Endothelial cell of umbilical vein (primary cell): ENCODE measurements around the gene FNDC3A. TPM values are rescaled to one million over a fixed set of nuclear protein-coding genes. Genes with fewer than 3 reads are reported as not detected.

ENCODE experiments used
- BruUV-seq: library from RNA; stranded (reverse); fragments of 400-500 nt; replicated peaks from 2 replicates; lab custom pipeline; 2021; lab: Mats Ljungman, UMichigan
- CTCF ChIA-PET: fragments of 300-600, 350-600 bp; sonication (Branson Sonifier 250); formaldehyde crosslinking; loops from one replicate; lab custom pipeline; 2021; ENCODE audit warnings: antibody characterized with exemption, inconsistent platforms; lab: Charles Lee
- POLR2A ChIA-PET: fragments of 300-600, 350-600 bp; sonication (Branson Sonifier 250); formaldehyde crosslinking; loops from one replicate; lab custom pipeline; 2021; ENCODE audit warnings: antibody characterized with exemption, inconsistent platforms; lab: Charles Lee
- DNase-seq: peaks from one replicate; pipeline ENCODE4 v3.0.0-alpha.2; 2011; ENCODE audit warnings: low read depth, low spot score
- FAIRE-seq: peaks from 2 replicates; lab custom pipeline; 2011; peaks lifted over from hg19 to GRCh38; lab: Jason Lieb, UNC
- H2AFZ ChIP-seq: 2 replicates; pipeline ENCODE4 v1.6.0; 2012; ENCODE audit warnings: low read depth, low read length, control low read depth, inconsistent platforms
- H3K27ac ChIP-seq: 2 replicates; pipeline ENCODE4 v1.5.1; 2011; ENCODE audit warnings: low read depth, mild to moderate bottlenecking, control low read depth, low read length, moderate library complexity; ENCODE audit not compliant: insufficient read depth
- H3K27me3 ChIP-seq, 2 experiments: 2 replicates each; pipeline versions ENCODE4 v1.6.0 to v1.6.1; 2011; ENCODE audit warnings: low read length in 2 of 2, mixed read lengths in 1 of 2; ENCODE audit not compliant: control insufficient read depth in 2 of 2, insufficient read depth in 2 of 2
- H3K36me3 ChIP-seq, 2 experiments: 2 replicates in 1 of 2; 3 replicates in 1 of 2; pipeline ENCODE4 v1.5.1; 2011; ENCODE audit warnings: low read length in 2 of 2, mild to moderate bottlenecking in 1 of 2, moderate library complexity in 1 of 2; ENCODE audit not compliant: control insufficient read depth in 2 of 2, insufficient read depth in 2 of 2; ENCODE audit errors: extremely low read depth in 1 of 2
- H3K4me1 ChIP-seq: 3 replicates; pipeline ENCODE4 v1.5.1; 2011; ENCODE audit warnings: mild to moderate bottlenecking, low read length; ENCODE audit not compliant: control insufficient read depth, insufficient read depth; ENCODE audit errors: extremely low read depth
- H3K4me2 ChIP-seq: 2 replicates; pipeline ENCODE4 v1.6.1; 2011; ENCODE audit warnings: low read length, control low read depth, mixed read lengths; ENCODE audit not compliant: insufficient read depth
- H3K4me3 ChIP-seq, 3 experiments: fragments of 200-600 bp in 1 of 3; sonication (generic), shearing (Covaris generic) in 1 of 3; replicated peaks in 1 of 3; 2 replicates each; pipeline ENCODE4 v1.5.1; 2011 to 2016; ENCODE audit warnings: control low read depth in 3 of 3, low read length in 3 of 3, mild to moderate bottlenecking in 2 of 3, inconsistent platforms in 1 of 3, low read depth in 1 of 3, moderate library complexity in 1 of 3; ENCODE audit not compliant: insufficient read depth in 1 of 3
- H3K79me2 ChIP-seq: 2 replicates; pipeline ENCODE4 v1.6.0; 2012; ENCODE audit warnings: low read length, inconsistent platforms; ENCODE audit not compliant: control insufficient read depth, insufficient read depth
- H3K9ac ChIP-seq: replicated peaks from 2 replicates; pipeline ENCODE3; 2011; ENCODE audit warnings: low read length, control low read depth; ENCODE audit not compliant: insufficient read depth; ENCODE audit errors: extremely low read depth
- H3K9me1 ChIP-seq: replicated peaks from 3 replicates; pipeline ENCODE4 v1.6.0; 2011; ENCODE audit warnings: mild to moderate bottlenecking, low read length; ENCODE audit not compliant: control insufficient read depth, insufficient read depth; ENCODE audit errors: extremely low read depth
- H3K9me3 ChIP-seq: replicated peaks from 2 replicates; pipeline ENCODE4 v1.5.1; 2012; ENCODE audit warnings: low read length, inconsistent platforms; ENCODE audit not compliant: control insufficient read depth, insufficient read depth
- H4K20me1 ChIP-seq: replicated peaks from 2 replicates; pipeline ENCODE3; 2011; ENCODE audit warnings: mild to moderate bottlenecking, low read length; ENCODE audit not compliant: control insufficient read depth, insufficient read depth; ENCODE audit errors: extremely low read depth
- CTCF ChIP-seq, 2 donors: IDR thresholded peaks; 1 replicate in 1 of 2; 2 replicates in 1 of 2; pipeline ENCODE4 v1.5.1; 2011; ENCODE audit warnings: low read length in 2 of 2, mild to moderate bottlenecking in 2 of 2, moderate library complexity in 2 of 2, control low read depth in 1 of 2, inconsistent platforms in 1 of 2, low read depth in 1 of 2; ENCODE audit not compliant: insufficient read depth in 1 of 2; ENCODE audit errors: extremely low read depth in 1 of 2
- FOS ChIP-seq: IDR thresholded peaks from 2 replicates; pipeline ENCODE4 v1.6.1; 2011; ENCODE audit warnings: mild to moderate bottlenecking, low read length, moderate library complexity, borderline replicate concordance; ENCODE audit not compliant: insufficient read depth
- dilution Hi-C: fragments of 300-500 bp; cut with MboI; formaldehyde crosslinking; loops from one replicate; pipeline ENCODE4 v1.15.0; 2019; ENCODE audit warnings: low sequenced_read_pairs; ENCODE audit not compliant: extremely low pct_ligation_motif_present
- intact Hi-C: fragments of 100-400 bp; cut with micrococcal nuclease; formaldehyde crosslinking; loops from one replicate; pipeline ENCODE4 v1.10.0; 2022
- polyA plus RNA-seq, 4 experiments: library from polyadenylated mRNA; depleted of rRNA in 3 of 4; stranded (reverse) in 3 of 4; unstranded in 1 of 4; fragments of >200 nt; gene quantifications; 2 replicates each; pipeline versions ENCODE4 v1.2.1 to v1.2.3, GENCODE V29; 2011 to 2012; ENCODE audit warnings: missing spikeins in 1 of 4
- total RNA-seq: library from RNA; stranded (reverse); gene quantifications from 2 replicates; pipeline ENCODE4 v1.2.3, GENCODE V29; 2021

The FNDC3A gene
- total and polyA plus RNA-seq, 2 donors (not counting 3 experiments of a cell fraction or from before 2014, with no cell fraction given): 26.3 to 50.8 TPM

- FAIRE-seq (no peak), DNase-seq (no peak)
- Histone ChIP-seq H3K27me3 (no peaks in the 10 kb centered on the region), H3K27ac (no peak overlapping the region), H3K9ac (no peak overlapping the region), H2AFZ (no peak overlapping the region), H3K79me2 (no peaks in the 10 kb centered on the region), H4K20me1 (no peaks in the 10 kb centered on the region), H3K4me2 (no peak overlapping the region), H3K4me3 (no peak overlapping the region), H3K9me3 (no peaks in the 10 kb centered on the region), H3K9me1 (no peaks in the 10 kb centered on the region), H3K4me1 (no peaks in the 10 kb centered on the region), H3K36me3 (no peaks in the 10 kb centered on the region)
- CTCF ChIA-PET: interaction anchor here (0.9 to 2.4 kb wide), 6 partner anchors 8 to 49 kb away, joined by 3 to 6 read pairs (median 4); no protein-coding TSS in a partner anchor
- BruUV-seq: no TSS peak
- no peak for TF ChIP-seq FOS
- POLR2A ChIA-PET: no interaction called here
- dilution Hi-C loops: no loop called here
- intact Hi-C loops: no loop called here
Observed at GRCh38 chr13:49022472-49023144, 46.9 kb downstream of the FNDC3A start.

GRCh38 chr13:49023431-49023830, 47.7 kb downstream of the FNDC3A start:
- peak; percentile 28 for DNase-seq
- CTCF ChIA-PET: interaction anchor here (0.6 to 2.0 kb wide), 3 partner anchors 12 to 262 kb away, joined by 3 to 6 read pairs (median 4); no protein-coding TSS in a partner anchor

More at GRCh38 chr13:49023431-49023830, 47.7 kb downstream of the FNDC3A start:
- no peaks in the 10 kb centered on the region for H3K79me2 ChIP-seq
- no peaks in the 10 kb centered on the region for H4K20me1 ChIP-seq
- TF ChIP-seq FOS: peak; percentile 71
- no peak for TF ChIP-seq CTCF (IDR thresholded peaks at IDR 0.05; ENCODE audit: extremely low read depth in 1 of 2, insufficient read depth in 1 of 2, low read depth in 1 of 2, low read length in 2 of 2)
- POLR2A ChIA-PET: no interaction called here
- no peak for FAIRE-seq
- H3K9me1 ChIP-seq: no peaks in the 10 kb centered on the region
- BruUV-seq: no TSS peak
- dilution Hi-C loops (no loop called here), intact Hi-C loops (no loop called here)
- H3K4me3 ChIP-seq: no peak overlapping the region
- H3K27ac ChIP-seq: no peak overlapping the region
- no peak overlapping the region for H3K4me2 ChIP-seq
- no peak overlapping the region for H2AFZ ChIP-seq
- no peaks in the 10 kb centered on the region for H3K27me3 ChIP-seq
- no peaks in the 10 kb centered on the region for H3K9me3 ChIP-seq
- no peaks in the 10 kb centered on the region for H3K36me3 ChIP-seq
- no peaks in the 10 kb centered on the region for H3K4me1 ChIP-seq
- H3K9ac ChIP-seq: no peak overlapping the region
